ENCODE measurements around the gene CUTC.
"Not testable (repeated sequence)": the region's sequence is repeated elsewhere in the genome, so short reads cannot be mapped to it uniquely, and the experiment has no call there.

The CUTC gene, protein sequence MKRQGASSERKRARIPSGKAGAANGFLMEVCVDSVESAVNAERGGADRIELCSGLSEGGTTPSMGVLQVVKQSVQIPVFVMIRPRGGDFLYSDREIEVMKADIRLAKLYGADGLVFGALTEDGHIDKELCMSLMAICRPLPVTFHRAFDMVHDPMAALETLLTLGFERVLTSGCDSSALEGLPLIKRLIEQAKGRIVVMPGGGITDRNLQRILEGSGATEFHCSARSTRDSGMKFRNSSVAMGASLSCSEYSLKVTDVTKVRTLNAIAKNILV

GRCh38 chr10:99732033-99732842 lies at the start of gene CUTC, which contains the start of gene COX15:
TSS of gene CUTC (plus strand) at chr10:99732234. CDS start at chr10:99732349, 115 bp downstream.
TSS of gene COX15 (minus strand) at chr10:99732127. CDS start at chr10:99732049, 78 bp downstream.
- peak; percentile 99 for DNase-seq (ENCODE audit: low spot score)

DNA sequence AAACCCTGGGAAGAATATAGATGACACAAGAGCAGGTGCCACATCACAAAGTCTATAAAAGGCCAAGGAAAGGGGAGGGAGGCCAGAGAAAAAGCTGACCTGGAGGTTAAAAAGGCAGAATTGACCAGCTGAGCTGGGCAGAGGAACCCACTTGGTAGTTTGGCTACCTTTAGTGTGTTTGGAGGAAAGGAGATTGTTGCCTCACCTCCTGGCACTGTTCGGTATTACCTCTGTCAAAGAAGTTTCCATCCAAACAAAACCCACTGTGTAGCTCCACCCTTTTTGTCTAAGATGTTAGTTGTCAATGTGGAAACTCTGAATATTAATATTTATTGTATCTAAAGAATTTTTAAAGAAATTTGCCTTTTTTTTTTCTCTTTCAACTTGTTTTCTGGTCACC lies 49.3 kb upstream of the CUTC start:
- no peak for DNase-seq (ENCODE audit: low spot score)

GRCh38 chr10:99685597-99685967 lies 46.5 kb upstream of the CUTC start:
- no peak for DNase-seq (ENCODE audit: low spot score)

DNA sequence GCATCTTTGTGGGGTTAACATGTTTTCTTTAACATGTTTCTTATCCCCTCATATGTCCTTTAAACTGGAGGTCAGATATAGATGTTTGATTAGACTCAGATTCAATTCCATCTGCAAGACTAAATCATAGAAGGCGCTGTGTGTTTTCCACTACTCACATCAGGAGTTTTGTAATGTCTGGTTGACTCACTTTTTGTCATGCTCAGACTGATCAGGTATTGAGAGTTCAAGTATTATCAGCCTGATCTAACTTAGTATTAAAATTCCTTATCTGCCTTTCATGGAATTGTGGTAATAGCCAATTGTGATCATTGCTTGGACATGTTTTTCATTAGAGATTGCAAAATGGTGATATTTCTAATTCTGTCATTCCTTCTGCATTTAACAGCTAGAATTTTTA lies 42.6 kb upstream of the CUTC start:
- no peak for DNase-seq (ENCODE audit: low spot score)

- peak; percentile 55 for DNase-seq (ENCODE audit: low spot score)
These were observed 38.0 kb upstream of the CUTC start for GRCh38 chr10:99693933-99694583.

DNA sequence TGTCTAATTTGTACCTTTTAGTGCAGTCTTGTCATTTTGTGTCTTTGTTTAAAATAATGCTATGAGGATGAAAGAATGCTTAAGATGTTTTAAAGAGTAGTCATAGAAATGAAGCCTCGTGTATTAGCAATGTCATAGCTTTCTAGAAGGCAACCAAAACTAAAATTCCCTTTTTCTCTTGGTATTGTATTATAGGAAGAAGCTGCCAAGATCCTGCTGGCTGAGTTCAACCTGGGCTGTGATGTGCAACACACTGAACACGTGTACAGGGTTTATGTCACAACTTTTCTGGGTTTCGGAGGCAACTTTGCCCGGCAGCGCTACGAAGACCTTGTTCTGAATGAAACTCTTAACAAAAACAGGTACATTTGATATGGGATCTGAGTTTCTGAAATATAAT lies 36.3 kb upstream of the CUTC start:
- peak; percentile 48 for DNase-seq (ENCODE audit: low spot score)

- no peak for DNase-seq (ENCODE audit: low spot score)
These were observed 33.4 kb upstream of the CUTC start for GRCh38 chr10:99698504-99699080.

DNA sequence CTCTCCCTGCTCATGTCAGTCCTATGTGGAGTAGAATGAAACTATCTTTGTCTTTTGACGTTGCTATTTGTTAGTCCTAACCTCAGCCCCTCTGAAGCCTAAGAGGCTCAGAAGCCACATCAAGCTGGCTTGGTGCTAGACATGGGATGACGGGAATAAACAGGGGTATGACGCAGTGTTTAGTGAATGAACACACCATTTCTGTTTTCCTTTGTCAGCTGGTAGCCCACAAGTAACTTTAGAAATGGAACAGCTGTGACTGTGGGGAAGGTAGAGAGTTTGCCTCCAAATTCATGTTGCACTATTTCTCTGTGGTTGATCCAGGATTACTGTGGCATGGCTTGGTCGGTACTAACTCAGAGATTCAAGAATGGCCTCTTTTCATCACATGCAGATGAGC lies 31.4 kb upstream of the CUTC start:
- no peak for DNase-seq (ENCODE audit: low spot score)

GRCh38 chr10:99708428-99709012 lies 23.5 kb upstream of the CUTC start:
- peak; percentile 8 for DNase-seq (ENCODE audit: low spot score)

- no peak for DNase-seq (ENCODE audit: low spot score)
These were observed 22.4 kb upstream of the CUTC start for GRCh38 chr10:99709480-99710229.

GRCh38 chr10:99711129-99711719 lies 20.8 kb upstream of the CUTC start:
- DNase-seq (ENCODE audit: low spot score): peak; percentile 70

- DNase-seq (ENCODE audit: low spot score): no peak
These were observed 17.6 kb upstream of the CUTC start for GRCh38 chr10:99714446-99714845.

DNA sequence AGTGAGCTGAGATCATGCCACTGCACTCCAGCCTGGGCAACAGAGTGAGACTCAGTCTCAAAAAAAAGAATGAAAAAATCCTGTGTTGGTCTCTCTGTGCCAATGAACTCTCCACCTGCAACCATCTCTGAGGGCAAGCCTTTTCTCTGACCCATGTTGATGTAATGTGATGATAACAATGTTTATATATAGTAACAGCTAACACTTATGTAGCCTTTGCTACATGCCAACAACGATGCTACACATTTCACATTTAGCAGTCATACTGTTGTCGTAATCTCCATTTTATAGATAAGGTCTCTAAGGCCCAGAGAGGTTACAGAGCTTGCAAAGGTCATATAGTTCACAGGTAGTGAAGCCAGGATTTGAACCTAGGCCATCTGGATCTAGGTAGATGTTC lies 11.6 kb upstream of the CUTC start:
- DNase-seq (ENCODE audit: low spot score): no peak

GRCh38 chr10:99730026-99730425 lies 2.0 kb upstream of the CUTC start:
- no peak for DNase-seq (ENCODE audit: low spot score)

- DNase-seq (ENCODE audit: low spot score): no peak
These were observed 565 bp upstream of the CUTC start for GRCh38 chr10:99731306-99732032.

DNA sequence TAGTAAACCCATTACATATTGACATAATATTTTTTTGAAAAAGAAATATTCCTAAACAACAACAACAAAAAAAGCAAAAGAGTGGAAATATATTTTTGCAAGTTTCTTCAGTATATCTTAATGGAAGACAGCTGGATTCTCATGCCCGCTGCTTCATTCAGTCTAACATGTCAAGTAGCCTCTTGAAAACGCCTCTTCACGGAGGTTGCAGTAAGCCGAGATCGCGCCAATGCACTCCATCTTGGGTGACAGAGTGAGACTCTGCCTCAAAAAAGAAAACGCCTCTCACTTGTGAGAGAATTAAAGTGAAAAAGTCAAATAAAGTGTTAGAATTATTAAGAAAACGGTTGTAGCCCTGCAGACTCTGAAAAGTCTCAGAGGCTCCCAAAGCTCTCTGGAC lies 1.3 kb downstream of the CUTC start:
- no peak for DNase-seq (ENCODE audit: low spot score)

- DNase-seq (ENCODE audit: low spot score): not testable (repeated sequence)
These were observed 2.1 kb downstream of the CUTC start for GRCh38 chr10:99734111-99734510.

DNA sequence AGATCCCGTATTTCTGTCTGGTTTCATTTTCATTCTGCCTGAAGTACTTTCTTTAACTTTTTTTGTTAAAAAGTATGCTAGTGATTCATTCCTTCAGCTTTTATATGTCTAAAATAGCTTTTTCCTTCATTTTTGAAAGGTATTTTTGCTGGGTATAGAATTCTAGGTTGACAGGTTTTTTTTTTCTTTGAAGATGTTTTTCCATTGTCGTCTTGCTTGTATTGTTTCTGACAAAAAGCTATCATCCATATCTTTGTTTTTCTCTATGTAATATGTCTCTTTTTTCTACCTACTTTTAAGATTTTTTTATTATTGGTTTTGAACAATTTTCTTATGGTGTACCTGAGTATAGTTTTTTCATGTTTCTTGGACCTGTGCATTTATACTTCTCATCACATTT lies 8.2 kb downstream of the CUTC start:
- no peak for DNase-seq (ENCODE audit: low spot score)

DNA sequence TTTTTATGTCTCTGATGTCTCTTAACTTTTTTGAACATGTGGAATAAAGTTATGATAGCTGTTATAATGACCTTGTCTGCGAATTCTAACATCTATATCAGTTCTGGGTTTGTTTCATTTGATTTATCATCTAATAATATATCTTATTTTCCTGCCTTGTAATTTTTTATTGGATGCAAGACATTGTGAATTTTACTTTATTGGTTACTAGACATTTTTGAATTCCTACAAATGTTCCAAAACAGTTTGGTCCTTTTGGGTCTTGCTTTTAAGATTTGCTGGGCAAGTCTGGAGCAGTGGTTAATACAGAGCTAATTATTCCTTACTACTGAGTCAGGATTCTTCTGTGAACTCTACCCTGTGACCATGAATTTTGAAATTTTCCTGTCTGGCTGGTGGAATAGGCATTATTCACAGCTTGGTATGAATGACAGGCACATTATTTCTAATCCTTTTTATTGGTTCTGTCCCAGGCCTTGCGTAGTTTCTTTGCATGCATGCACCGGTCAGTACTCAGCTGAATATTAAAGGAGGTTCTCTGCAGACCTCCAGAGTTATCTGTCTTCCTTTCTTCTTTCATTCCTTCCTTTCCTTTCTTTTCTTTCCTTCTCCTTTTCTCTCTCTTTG lies 9.0 kb downstream of the CUTC start:
- no peak for DNase-seq (ENCODE audit: low spot score)

DNA sequence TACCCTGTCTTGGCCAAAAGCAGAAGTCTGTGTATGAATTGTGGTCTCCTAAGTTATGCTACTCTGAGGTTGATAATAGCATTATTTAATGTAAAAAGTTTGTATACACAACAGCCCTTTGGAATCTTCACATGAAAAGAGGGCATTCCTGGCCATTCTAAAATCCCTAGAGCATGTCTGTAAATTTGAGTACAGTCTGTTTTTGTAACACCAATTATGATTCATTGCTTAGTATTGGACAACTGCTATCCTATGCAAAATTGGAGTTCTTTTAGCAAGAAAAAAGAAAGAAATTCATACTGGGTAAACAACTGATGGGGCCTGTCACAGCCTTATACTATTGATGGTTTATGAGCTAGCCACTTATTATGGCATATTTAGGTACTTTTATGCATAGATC lies 10.2 kb downstream of the CUTC start:
- DNase-seq (ENCODE audit: low spot score): no peak

Data from AG08395 (cell line).